Skeletal muscle satellite cell (primary cell): ENCODE data around the gene ZNF432.
A peak's percentile ranks its signal among the peaks of the same experiment; 100 is the strongest.
"Not testable (repeated sequence)": the region's sequence is repeated elsewhere in the genome, so short reads cannot be mapped to it uniquely, and the experiment has no call there.

Experiments
- H3K27me3 ChIP-seq: 2 replicates; pipeline ENCODE4 v1.7.0; 2013; ENCODE audit warnings: low read length; ENCODE audit not compliant: control insufficient read depth, insufficient read depth
- H3K36me3 ChIP-seq: 2 replicates; pipeline ENCODE4 v1.7.0; 2013; ENCODE audit warnings: mild to moderate bottlenecking, control low read depth, low read length; ENCODE audit not compliant: insufficient read depth
- H3K4me1 ChIP-seq: 2 replicates; pipeline ENCODE4 v1.7.0; 2013; ENCODE audit warnings: low read length; ENCODE audit not compliant: control insufficient read depth, insufficient read depth
- H3K4me2 ChIP-seq: 2 replicates; pipeline ENCODE4 v1.7.0; 2013; ENCODE audit warnings: mild to moderate bottlenecking, low read length
- H3K4me3 ChIP-seq: 2 replicates; pipeline ENCODE4 v1.7.0; 2013; ENCODE audit warnings: low read length
- H3K9ac ChIP-seq: 2 replicates; pipeline ENCODE4 v1.7.0; 2013; ENCODE audit warnings: mild to moderate bottlenecking, low read depth, low read length, moderate library complexity
- H3K9me3 ChIP-seq: replicated peaks from 2 replicates; pipeline ENCODE4 v1.7.0; 2013; ENCODE audit warnings: mild to moderate bottlenecking, control low read depth, low read length

Gene ZNF432

GRCh38 chr19:52051736-52052135 is 3.1 kb upstream of the ZNF432 start:
- not testable (repeated sequence) for H3K9me3 ChIP-seq, H3K4me3 ChIP-seq, H3K4me2 ChIP-seq, H3K36me3 ChIP-seq, H3K9ac ChIP-seq, H3K27me3 ChIP-seq, H3K4me1 ChIP-seq

GRCh38 chr19:52039169-52039568 is 9.5 kb downstream of the ZNF432 start:
- H3K36me3 ChIP-seq, result peaks cover 79% of the 10 kb centered on the region
- no peak overlapping the region for H3K4me2 ChIP-seq
- H3K9ac ChIP-seq, result no peak overlapping the region
- no peak overlapping the region for H3K4me3 ChIP-seq
- no peaks in the 10 kb centered on the region for H3K27me3 ChIP-seq
- peaks cover 25% of the 10 kb centered on the region for H3K9me3 ChIP-seq
- H3K4me1 ChIP-seq, result no peaks in the 10 kb centered on the region

- Histone ChIP-seq H3K4me2 (no peak overlapping the region), H3K4me1 (peaks cover under 1% of the 10 kb centered on the region), H3K9me3 (peaks cover 40% of the 10 kb centered on the region), H3K36me3 (peaks cover 65% of the 10 kb centered on the region), H3K4me3 (no peak overlapping the region), H3K27me3 (no peaks in the 10 kb centered on the region), H3K9ac (no peak overlapping the region)
Measured at GRCh38 chr19:52034051-52034728, 14.4 kb downstream of the ZNF432 start.

GRCh38 chr19:52028780-52029123 is 19.9 kb downstream of the ZNF432 start:
- Histone ChIP-seq H3K36me3 (peaks cover 35% of the 10 kb centered on the region), H3K9me3 (peaks cover 11% of the 10 kb centered on the region), H3K4me1 (peaks cover 8% of the 10 kb centered on the region), H3K4me3 (peak overlapping the region; percentile 86), H3K9ac (peak overlapping the region; percentile 93), H3K4me2 (peak overlapping the region; percentile 77), H3K27me3 (no peaks in the 10 kb centered on the region)

- H3K4me1 ChIP-seq, result peaks cover 8% of the 10 kb centered on the region
- H3K9me3 ChIP-seq, result peaks cover 5% of the 10 kb centered on the region
- no peaks in the 10 kb centered on the region for H3K27me3 ChIP-seq
- peaks cover 35% of the 10 kb centered on the region for H3K36me3 ChIP-seq
- H3K4me2 ChIP-seq, result peak within 1 kb of the TSS; percentile 77
- H3K4me3 ChIP-seq, result peak within 1 kb of the TSS; percentile 86
- H3K9ac ChIP-seq, result peak within 1 kb of the TSS; percentile 93
Measured at GRCh38 chr19:52028027-52028779, 20.4 kb downstream of the ZNF432 start, which contains the start of gene ZNF614. ZNF614 (minus strand) TSS chr19:52028379; CDS start chr19:52025745, 2,634 bp downstream.

DNA sequence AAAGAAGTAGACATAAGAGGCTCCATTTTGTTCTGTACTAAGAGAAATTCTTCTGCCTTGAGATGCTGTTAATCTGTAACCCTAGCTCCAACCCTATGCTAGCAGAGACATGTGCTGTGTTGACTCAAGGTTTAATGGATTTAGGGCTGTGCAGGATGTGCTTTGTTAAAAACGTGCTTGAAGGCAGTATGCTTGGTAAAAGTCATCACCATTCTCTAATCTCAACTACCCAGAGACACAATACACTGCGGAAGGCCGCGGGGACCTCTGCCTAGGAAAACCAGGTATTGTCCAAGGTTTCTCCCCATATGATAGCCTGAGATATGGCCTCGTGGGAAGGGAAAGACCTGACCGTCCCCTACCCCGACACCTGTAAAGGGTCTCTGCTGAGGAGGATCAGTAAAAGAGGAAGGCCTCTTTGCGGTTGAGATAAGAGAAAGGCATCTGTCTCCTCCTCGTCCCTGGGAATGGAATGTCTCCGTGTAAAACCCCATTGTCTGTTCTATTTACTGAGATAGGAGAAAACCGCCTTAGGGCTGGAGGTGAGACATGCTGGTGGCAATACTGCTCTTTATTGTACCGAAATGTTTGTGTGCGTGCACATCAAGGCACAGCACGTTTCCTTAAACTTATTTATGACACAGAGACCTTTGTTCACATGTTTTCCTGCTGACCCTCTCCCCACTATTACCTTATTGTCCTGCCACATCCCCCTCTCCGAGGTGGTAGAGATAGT is 22.2 kb downstream of the ZNF432 start:
- H3K4me3 ChIP-seq, H3K9ac ChIP-seq, H3K9me3 ChIP-seq, H3K4me1 ChIP-seq, H3K27me3 ChIP-seq, H3K4me2 ChIP-seq: not testable (repeated sequence)
- peaks cover 36% of the 10 kb centered on the region for H3K36me3 ChIP-seq

- H3K36me3 ChIP-seq, result peaks cover 55% of the 10 kb centered on the region
- H3K4me1 ChIP-seq, H3K4me3 ChIP-seq, H3K27me3 ChIP-seq, H3K9ac ChIP-seq, H3K4me2 ChIP-seq, H3K9me3 ChIP-seq: not testable (repeated sequence)
Measured at GRCh38 chr19:52024478-52024877, 24.2 kb downstream of the ZNF432 start.

GRCh38 chr19:52022193-52022592 is 26.4 kb downstream of the ZNF432 start:
- Histone ChIP-seq H3K4me2 (no peak overlapping the region), H3K9me3 (peaks cover 12% of the 10 kb centered on the region), H3K4me1 (peaks cover under 1% of the 10 kb centered on the region), H3K9ac (no peak overlapping the region), H3K4me3 (no peak overlapping the region), H3K36me3 (peaks cover 76% of the 10 kb centered on the region), H3K27me3 (no peaks in the 10 kb centered on the region)

DNA sequence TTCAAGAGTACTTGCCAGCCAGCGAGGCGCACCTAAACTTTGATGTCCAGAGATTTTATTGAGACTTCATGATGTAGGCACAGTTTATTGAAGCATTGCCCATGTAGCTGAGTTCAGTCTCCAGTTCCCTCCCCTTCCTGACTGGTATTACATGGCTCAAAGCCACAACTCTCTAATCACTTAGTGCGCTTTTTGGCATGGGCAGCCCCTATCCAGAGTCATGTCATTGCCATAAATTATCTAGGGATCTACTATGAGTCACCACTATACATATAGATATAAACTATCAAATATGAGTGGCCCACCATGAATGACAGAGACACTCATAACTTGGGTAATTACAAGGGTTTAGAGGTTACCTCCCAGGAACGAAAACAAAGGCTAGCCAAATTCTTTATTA is 28.1 kb downstream of the ZNF432 start:
- H3K36me3 ChIP-seq, result peaks cover 87% of the 10 kb centered on the region
- no peak overlapping the region for H3K4me2 ChIP-seq
- peaks cover 20% of the 10 kb centered on the region for H3K9me3 ChIP-seq
- H3K9ac ChIP-seq, result no peak overlapping the region
- H3K4me1 ChIP-seq, result no peaks in the 10 kb centered on the region
- H3K27me3 ChIP-seq, result no peaks in the 10 kb centered on the region
- H3K4me3 ChIP-seq, result no peak overlapping the region

- Histone ChIP-seq H3K4me3 (no peak overlapping the region), H3K9ac (no peak overlapping the region), H3K36me3 (peaks cover 19% of the 10 kb centered on the region), H3K27me3 (no peaks in the 10 kb centered on the region), H3K4me1 (no peaks in the 10 kb centered on the region), H3K9me3 (no peaks in the 10 kb centered on the region), H3K4me2 (no peak overlapping the region)
Measured at GRCh38 chr19:52010674-52011073, 38.0 kb downstream of the ZNF432 start.

- peak within 1 kb of the TSS; percentile 94 for H3K4me2 ChIP-seq
- H3K4me3 ChIP-seq, result peak within 1 kb of the TSS; percentile 98
- peak within 1 kb of the TSS; percentile 90 for H3K9ac ChIP-seq
- no peaks in the 10 kb centered on the region for H3K4me1 ChIP-seq
- H3K36me3 ChIP-seq, result peaks cover 9% of the 10 kb centered on the region
- H3K27me3 ChIP-seq, result no peaks in the 10 kb centered on the region
- H3K9me3 ChIP-seq, result no peaks in the 10 kb centered on the region
Measured at GRCh38 chr19:52007806-52008557, 40.7 kb downstream of the ZNF432 start, which contains the start of gene ZNF615. ZNF615 (minus strand) TSS chr19:52008211; CDS start chr19:52003711, 4,500 bp downstream.
